K562 (cell line): Measurements from ENCODE around the gene FBXO46. TPM values are rescaled to one million over a fixed set of nuclear protein-coding genes. Genes with fewer than 3 reads are reported as not detected.

Experiments used
- ARNT ChIP-seq, 2 experiments: fragments of 450-650 bp; IDR thresholded peaks; 2 replicates each; pipeline ENCODE4 v1.6.1; 2016; ENCODE audit warnings: mild to moderate bottlenecking in 1 of 2
- NKRF ChIP-seq: fragments of 450-650 bp; IDR thresholded peaks from 2 replicates; pipeline ENCODE4 v1.6.1; 2016; ENCODE audit warnings: borderline replicate concordance
- PBX2 ChIP-seq, 2 experiments: IDR thresholded peaks in 1 of 2; conservative IDR thresholded peaks in 1 of 2; 2 replicates each; pipeline ENCODE4 v1.6.1; 2016; ENCODE audit warnings: low read depth in 2 of 2, mild to moderate bottlenecking in 1 of 2, missing compliant biosample characterization in 1 of 2, missing genetic modification characterization in 1 of 2, moderate library complexity in 1 of 2
- THAP7 ChIP-seq: fragments of 250-450 bp; sonication (Bioruptor Pico); IDR thresholded peaks from 2 replicates; pipeline ENCODE4 v1.5.0; 2021
- THRB ChIP-seq: fragments of 450-650 bp; formaldehyde crosslinking; conservative IDR thresholded peaks from 2 replicates; pipeline ENCODE4 v1.4.0; 2022; ENCODE audit warnings: mild to moderate bottlenecking, missing genetic modification characterization
- VEZF1 ChIP-seq: fragments of 200-800 bp; sonication (Bioruptor generic); IDR thresholded peaks from 2 replicates; pipeline ENCODE4 v1.6.1; 2017; ENCODE audit warnings: missing genetic modification characterization, missing compliant biosample characterization
- ZNF318 ChIP-seq, 2 experiments: fragments of 450-650 bp; IDR thresholded peaks; 2 replicates each; pipeline ENCODE4 v1.6.1; 2016; ENCODE audit warnings: mild to moderate bottlenecking in 2 of 2, borderline replicate concordance in 1 of 2, low read depth in 1 of 2, moderate library complexity in 1 of 2
- ZNF77 ChIP-seq: fragments of 250-450 bp; sonication (Bioruptor Pico); IDR thresholded peaks from 2 replicates; pipeline ENCODE4 v1.5.0; 2020
- polyA plus RNA-seq, 8 experiments: library from polyadenylated mRNA; depleted of rRNA in 4 of 8; stranded (reverse) in 5 of 8; unstranded in 3 of 8; fragments of >200 nt; fragmentation: Nextera tagmentation in 2 of 8; fragmentation: Illumina TruSeq in 1 of 8; extraction: Ambion mirVana in 2 of 8; extraction: Trizol in 1 of 8; gene quantifications; 2 replicates each; pipeline versions ENCODE4 v1.2.1 to v1.2.3, GENCODE V29; 2011 to 2014; ENCODE audit warnings: inconsistent platforms in 1 of 8, missing spikeins in 1 of 8
- total RNA-seq, 7 experiments: library from RNA; depleted of rRNA in 6 of 7; stranded (reverse); fragments of >200 nt in 6 of 7; fragmentation: Illumina TruSeq in 2 of 7; extraction: Trizol in 2 of 7; gene quantifications; 2 replicates each; pipeline versions ENCODE4 v1.2.1 to v1.2.3, GENCODE V29; 2011 to 2021; ENCODE audit warnings: low replicate concordance in 1 of 7

The FBXO46 gene
- total and polyA plus RNA-seq, 9 of the 15 experiments (the other 6 are each of a cell fraction or from before 2014, with no cell fraction given) = 1.5 to 36.1 (median 7.3) TPM

DNA sequence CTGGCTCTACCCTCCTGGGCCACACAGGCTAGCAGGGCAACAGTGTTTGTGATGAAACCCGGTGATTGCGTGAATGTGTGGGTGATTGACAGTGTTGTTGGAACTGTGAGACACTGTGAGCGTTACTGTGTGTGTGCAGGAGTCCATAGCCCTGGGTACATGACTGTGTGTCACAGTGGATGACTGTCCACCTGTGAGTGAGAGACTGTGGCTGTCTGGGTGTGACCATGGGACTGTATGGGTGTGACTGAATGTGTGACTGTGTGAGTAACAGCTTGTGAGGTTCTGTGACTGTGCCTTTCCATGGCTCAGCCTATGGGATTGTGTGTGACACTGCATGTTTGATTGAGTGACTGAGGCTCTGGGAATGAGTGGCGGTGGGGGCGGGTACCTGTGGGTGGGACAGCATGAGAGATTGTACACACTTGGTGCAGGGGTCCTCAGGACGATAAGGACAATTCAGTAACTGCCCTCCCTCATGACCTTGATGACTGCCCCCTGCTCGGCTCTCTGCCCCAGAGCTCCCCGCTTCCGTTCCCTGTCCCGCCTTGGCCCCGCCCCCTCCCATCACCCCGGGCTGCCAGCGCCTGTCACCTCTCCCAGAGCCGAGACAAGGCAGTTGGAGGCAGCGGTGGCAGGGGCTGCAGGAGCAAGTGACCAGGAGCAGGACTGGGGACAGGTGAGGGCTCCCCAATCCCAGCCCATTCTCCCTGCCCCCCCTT lies 62.9 kb downstream of the FBXO46 start, which contains the start of gene GIPR (continued):
- no peak for TF ChIP-seq ZNF318 (IDR thresholded peaks at IDR 0.05; ENCODE audit: borderline replicate concordance in 1 of 2, low read depth in 1 of 2)
- no peak for TF ChIP-seq THRB
- TF ChIP-seq PBX2 (CRISPR knock-in tag; IDR thresholded peaks at IDR 0.05; ENCODE audit: low read depth) = no peak; the same call in 1 of the 2 replicates
- peak; percentile 77 for TF ChIP-seq PBX2 (tag; conservative IDR thresholded peaks at IDR 0.05; ENCODE audit: low read depth)
- TF ChIP-seq NKRF = peak; percentile 45; the same call in 1 of the 2 replicates
- TF ChIP-seq ARNT (IDR thresholded peaks at IDR 0.05) = 0 out of 4 replicates have a peak, but pooled peaks of 1 of the 2 experiments have one; percentile 43
- no peak for TF ChIP-seq THAP7 (CRISPR knock-in tag)
- no peak for TF ChIP-seq ZNF77 (CRISPR knock-in tag)
- peak; percentile 78 for TF ChIP-seq VEZF1 (CRISPR knock-in tag)
